ENCODE results near the gene PBRM1. TPM values are rescaled to one million over a fixed set of nuclear protein-coding genes. Genes with fewer than 3 reads are reported as not detected.

PBRM1 gene
- 58.5 and 83.1 TPM in 2 replicates for total RNA-seq

DNA sequence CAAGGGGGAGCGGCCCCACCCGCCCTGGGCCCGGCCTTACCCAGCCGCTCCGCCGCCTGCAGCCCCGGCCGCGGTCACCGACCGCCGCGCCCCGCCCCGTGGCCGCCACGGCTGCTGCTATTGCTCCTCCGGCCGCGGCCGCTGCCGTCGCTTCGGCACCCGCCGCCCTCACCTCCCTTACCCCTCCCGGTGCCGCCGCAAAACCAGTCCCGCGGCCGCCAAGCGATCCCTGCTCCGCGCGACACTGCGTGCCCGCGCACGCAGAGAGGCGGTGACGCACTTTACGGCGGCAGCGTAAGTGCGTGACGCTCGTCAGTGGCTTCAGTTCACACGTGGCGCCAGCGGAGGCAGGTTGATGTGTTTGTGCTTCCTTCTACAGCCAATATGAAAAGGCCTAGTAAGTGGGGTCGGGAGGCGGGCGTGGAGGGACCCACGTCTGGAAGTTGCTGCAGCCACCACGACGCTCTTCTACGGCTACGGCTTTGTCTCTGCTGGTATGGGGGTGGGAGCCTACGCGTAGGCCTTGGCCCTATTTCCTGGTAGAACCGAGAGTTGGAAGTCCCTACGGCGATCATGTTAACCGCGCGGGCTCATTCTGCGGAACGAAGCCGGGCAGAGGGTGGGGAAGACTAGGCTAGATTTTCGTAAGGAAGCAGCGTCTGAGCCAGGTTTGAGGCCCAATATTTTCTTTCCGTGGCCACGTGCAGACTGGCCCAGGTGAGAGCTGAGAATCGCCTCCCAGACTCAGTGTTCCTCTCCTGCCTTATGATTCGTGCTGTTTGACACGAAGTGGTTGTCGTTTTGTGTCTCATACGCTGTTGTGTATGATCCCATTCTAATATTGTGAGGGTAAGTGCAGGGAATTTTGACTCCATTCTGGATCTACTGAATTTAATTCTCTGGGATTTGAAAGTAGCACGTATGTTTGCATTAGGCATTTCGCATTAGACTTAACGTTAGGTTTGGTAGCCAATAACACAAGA is at the start of gene PBRM1, which contains the start of gene GNL3:
Gene PBRM1, minus strand, starts transcription at position 205 of the 983 bp plus-strand sequence.
Gene GNL3, plus strand, starts transcription at position 324 of the 983 bp plus-strand sequence. Its CDS starts 61 bp downstream, at position 385.

GRCh38 chr3:52705688-52706686 is 20.3 kb upstream of the PBRM1 start, which contains the start of the genes GLT8D1 and SPCS1:
Gene GLT8D1, minus strand, starts transcription at chr3:52705791. Its CDS starts 5,331 bp downstream, at chr3:52700460.
Gene SPCS1, plus strand, starts transcription at chr3:52706106. Its CDS starts 141 bp downstream, at chr3:52706247.

GRCh38 chr3:52536369-52537164 is 149.1 kb downstream of the PBRM1 start, which contains the start of gene UQCC5:
Gene UQCC5, plus strand, starts transcription at chr3:52536605. Its CDS starts 151 bp downstream, at chr3:52536756.

GRCh38 chr3:52533623-52534280 is 152.0 kb downstream of the PBRM1 start, which contains the start of gene NT5DC2:
Gene NT5DC2, minus strand, starts transcription at chr3:52533857. Its CDS starts 120 bp downstream, at chr3:52533737.

Other genes starting within 250 kb of the PBRM1 start
- gene SEMA3G, start 240.8 kb downstream of the PBRM1 start, total RNA-seq, result 39.5 and 61.1 TPM in 2 replicates
- not detected in 2 replicates for gene TNNC1, start 231.9 kb downstream of the PBRM1 start, total RNA-seq
- gene NISCH, start 230.3 kb downstream of the PBRM1 start, total RNA-seq, result 48.7 and 78.7 TPM in 2 replicates
- gene STAB1, start 190.6 kb downstream of the PBRM1 start, total RNA-seq, result 189 and 191 TPM in 2 replicates
- gene NT5DC2, start 152.1 kb downstream of the PBRM1 start, total RNA-seq, result 23.9 and 95.8 TPM in 2 replicates
- 2.6 and 23.6 TPM in 2 replicates for gene UQCC5, start 149.3 kb downstream of the PBRM1 start, total RNA-seq
- 206 and 216 TPM in 2 replicates for gene GNL3, start 119 bp upstream of the PBRM1 start, total RNA-seq
- gene GLT8D1, start 19.9 kb upstream of the PBRM1 start, total RNA-seq, result 85.4 and 90.9 TPM in 2 replicates
- gene SPCS1, start 20.2 kb upstream of the PBRM1 start, total RNA-seq, result 50.3 and 52.0 TPM in 2 replicates
- 13.3 and 22.6 TPM in 2 replicates for gene NEK4, start 85.0 kb upstream of the PBRM1 start, total RNA-seq
- not detected in 2 replicates for gene ITIH1, start 91.7 kb upstream of the PBRM1 start, total RNA-seq
- gene ITIH3, start 108.9 kb upstream of the PBRM1 start, total RNA-seq, result not detected in 2 replicates
- 0.76 TPM in 1 of 2 replicates, not detected in the other for gene ITIH4, start 144.8 kb upstream of the PBRM1 start, total RNA-seq
- not detected in 2 replicates for gene MUSTN1, start 149.1 kb upstream of the PBRM1 start, total RNA-seq
- 9.1 and 13.2 TPM in 2 replicates for gene STIMATE, start 211.6 kb upstream of the PBRM1 start, total RNA-seq

Data from epithelial cell of umbilical artery (primary cell).